ENCODE data around the gene DCTN1. TPM values are rescaled to one million over a fixed set of nuclear protein-coding genes. Genes with fewer than 3 reads are reported as not detected.

DCTN1 gene
- total RNA-seq, 1 donor from 2014 or later, result 140 TPM

DNA sequence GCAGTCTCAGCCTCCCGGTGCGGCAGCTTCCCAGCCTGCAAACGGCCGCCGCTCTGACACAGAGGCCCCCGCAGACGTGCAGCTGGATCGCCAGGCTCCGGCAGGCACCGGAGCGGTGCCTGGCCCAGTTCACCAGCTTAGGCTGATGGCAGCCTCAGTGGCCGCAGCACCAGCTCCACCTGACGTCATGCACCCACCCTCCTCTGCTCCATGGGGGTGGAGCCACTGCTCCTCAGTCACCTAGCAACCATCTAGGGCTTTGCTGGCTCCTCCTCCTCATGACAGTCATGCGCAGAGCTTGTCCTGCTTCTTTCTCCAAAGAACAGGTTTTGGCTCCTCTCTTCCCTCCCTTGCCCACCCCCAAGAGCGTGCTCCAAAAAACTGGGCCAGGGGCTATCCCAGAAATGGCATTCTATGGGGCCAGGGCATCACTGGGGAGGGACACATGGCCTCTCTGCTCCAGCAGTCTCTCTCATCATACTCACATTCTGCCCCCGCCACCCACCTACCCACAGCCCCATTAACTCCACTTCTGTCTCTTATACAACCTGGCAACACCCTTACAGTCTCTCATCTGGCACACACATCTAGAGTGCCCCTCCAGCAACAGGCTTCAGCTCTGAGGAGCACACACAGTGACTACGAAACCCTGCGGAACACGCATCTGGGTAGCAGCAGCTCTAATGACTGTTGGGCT, 5.5 kb downstream of the DCTN1 start:
- Histone ChIP-seq H3K36me3 (peaks cover 44% of the 10 kb centered on the region), H3K27me3 (no peaks in the 10 kb centered on the region), H3K4me3 (no peak overlapping the region), H3K27ac (no peak overlapping the region), H3K4me1 (peaks cover 8% of the 10 kb centered on the region), H3K9me3 (no peaks in the 10 kb centered on the region)
- intact Hi-C loops (cut with DNase I), result no loop called here
- DNase-seq, result no peak
- peak; percentile 79 for ATAC-seq
- TF ChIP-seq, protein P1, sequence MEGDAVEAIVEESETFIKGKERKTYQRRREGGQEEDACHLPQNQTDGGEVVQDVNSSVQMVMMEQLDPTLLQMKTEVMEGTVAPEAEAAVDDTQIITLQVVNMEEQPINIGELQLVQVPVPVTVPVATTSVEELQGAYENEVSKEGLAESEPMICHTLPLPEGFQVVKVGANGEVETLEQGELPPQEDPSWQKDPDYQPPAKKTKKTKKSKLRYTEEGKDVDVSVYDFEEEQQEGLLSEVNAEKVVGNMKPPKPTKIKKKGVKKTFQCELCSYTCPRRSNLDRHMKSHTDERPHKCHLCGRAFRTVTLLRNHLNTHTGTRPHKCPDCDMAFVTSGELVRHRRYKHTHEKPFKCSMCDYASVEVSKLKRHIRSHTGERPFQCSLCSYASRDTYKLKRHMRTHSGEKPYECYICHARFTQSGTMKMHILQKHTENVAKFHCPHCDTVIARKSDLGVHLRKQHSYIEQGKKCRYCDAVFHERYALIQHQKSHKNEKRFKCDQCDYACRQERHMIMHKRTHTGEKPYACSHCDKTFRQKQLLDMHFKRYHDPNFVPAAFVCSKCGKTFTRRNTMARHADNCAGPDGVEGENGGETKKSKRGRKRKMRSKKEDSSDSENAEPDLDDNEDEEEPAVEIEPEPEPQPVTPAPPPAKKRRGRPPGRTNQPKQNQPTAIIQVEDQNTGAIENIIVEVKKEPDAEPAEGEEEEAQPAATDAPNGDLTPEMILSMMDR (IDR thresholded peaks at IDR 0.05), result no peak

DNA sequence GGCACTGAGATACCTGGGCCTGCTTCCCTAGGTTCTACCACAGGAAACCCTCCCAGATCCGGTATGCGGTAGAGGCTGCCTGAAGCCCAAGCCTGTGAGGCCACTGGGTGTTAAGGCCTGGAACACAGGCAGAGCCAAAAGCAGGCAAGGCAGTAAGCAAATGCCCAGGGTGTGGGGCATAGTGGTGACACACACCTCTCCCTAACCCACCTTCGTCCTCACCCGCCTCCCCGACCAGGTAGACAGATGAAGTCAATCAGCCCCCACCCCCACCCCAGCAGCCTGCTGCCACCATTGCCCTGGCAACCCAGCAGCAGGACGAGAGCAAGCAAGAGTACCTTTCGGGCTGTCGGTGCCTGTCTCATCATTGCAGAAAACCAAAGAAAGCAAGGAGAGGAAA, 6.1 kb downstream of the DCTN1 start:
- Histone ChIP-seq H3K27ac (no peak overlapping the region), H3K9me3 (no peaks in the 10 kb centered on the region), H3K4me3 (no peak overlapping the region), H3K36me3 (peaks cover 50% of the 10 kb centered on the region), H3K27me3 (no peaks in the 10 kb centered on the region), H3K4me1 (peaks cover 1% of the 10 kb centered on the region)
- intact Hi-C loops (cut with DNase I), result no loop called here
- DNase-seq, result no peak
- TF ChIP-seq, protein P1 (IDR thresholded peaks at IDR 0.05), result no peak
- no peak for ATAC-seq

DNA sequence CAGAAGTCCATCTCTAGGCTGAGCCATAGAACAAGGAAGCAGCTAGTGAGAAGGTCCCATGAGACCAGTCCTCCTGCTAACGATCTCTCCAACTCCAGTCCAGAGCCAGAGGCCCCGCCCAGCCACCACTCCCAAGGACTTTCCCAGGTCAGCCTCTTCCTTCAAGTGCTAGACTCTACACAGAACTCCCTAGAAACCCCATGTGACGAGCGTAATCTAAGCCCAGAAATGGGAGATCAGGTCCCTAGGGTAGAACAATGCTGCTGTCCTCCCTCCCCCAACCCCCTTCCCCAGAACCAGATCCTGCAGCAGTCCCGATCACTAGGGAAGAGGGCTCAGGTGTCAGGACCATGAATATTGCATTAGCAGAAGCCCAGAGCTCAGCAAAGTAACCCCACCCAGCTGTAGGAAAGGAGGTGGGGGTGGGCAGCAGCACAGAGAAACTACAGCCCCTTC, 6.9 kb downstream of the DCTN1 start:
- H3K9me3 ChIP-seq, result no peaks in the 10 kb centered on the region
- DNase-seq, result peak; percentile 84
- no peaks in the 10 kb centered on the region for H3K4me1 ChIP-seq
- ATAC-seq, result peak; percentile 80
- TF ChIP-seq, protein P1 (IDR thresholded peaks at IDR 0.05), result no peak
- H3K36me3 ChIP-seq, result peaks cover 58% of the 10 kb centered on the region
- no peak overlapping the region for H3K27ac ChIP-seq
- H3K4me3 ChIP-seq, result no peak overlapping the region
- H3K27me3 ChIP-seq, result no peaks in the 10 kb centered on the region
- intact Hi-C loops (cut with DNase I), result no loop called here

DNA sequence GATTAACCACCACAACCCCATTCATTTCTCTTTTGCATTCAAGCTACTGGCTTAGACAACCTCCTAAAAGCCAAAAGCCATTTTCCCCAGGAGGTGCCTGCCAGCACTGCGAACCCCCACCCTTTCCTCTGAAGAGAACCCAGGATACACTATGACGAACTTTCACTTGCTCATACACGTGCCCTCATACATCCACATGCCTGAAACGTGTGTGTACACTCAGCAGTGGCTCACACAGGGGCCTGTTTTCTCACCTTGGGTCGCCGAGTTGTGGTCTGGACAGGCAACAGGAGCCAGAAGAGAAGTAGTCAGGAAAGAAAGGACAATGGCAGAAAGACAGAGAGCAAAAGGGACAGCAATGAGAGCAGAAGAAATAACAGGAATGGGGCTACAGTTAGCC, 7.4 kb downstream of the DCTN1 start:
- TF ChIP-seq, protein P1 (IDR thresholded peaks at IDR 0.05), result no peak
- Histone ChIP-seq H3K9me3 (no peaks in the 10 kb centered on the region), H3K27me3 (no peaks in the 10 kb centered on the region), H3K4me3 (no peak overlapping the region), H3K36me3 (peaks cover 60% of the 10 kb centered on the region), H3K27ac (no peak overlapping the region), H3K4me1 (no peaks in the 10 kb centered on the region)
- intact Hi-C loops (cut with DNase I), result no loop called here
- no peak for ATAC-seq
- no peak for DNase-seq

DNA sequence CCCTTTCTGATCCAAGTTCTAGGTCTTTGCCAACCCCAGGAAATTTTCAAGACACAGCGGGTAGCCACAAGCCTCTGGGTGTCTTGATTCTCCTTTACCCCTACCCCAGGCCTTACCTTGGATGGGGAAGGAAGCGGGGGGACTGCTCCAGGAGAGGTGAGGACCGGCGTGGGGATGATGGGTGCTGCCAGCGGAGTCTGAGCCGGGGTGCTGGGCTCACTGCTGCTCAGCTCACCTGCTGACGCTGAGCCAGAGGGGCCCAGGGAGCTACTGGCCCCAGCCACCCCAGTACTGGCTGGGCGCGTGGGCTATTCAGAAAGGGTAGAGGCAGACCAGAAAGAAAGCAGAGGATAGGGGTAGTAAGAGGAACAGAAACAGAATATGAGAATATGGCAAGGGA, 8.7 kb downstream of the DCTN1 start:
- ATAC-seq (no peak), DNase-seq (no peak)
- H3K9me3 ChIP-seq, result no peaks in the 10 kb centered on the region
- H3K27ac ChIP-seq, result no peak overlapping the region
- peaks cover 60% of the 10 kb centered on the region for H3K36me3 ChIP-seq
- intact Hi-C loops (cut with DNase I), result no loop called here
- TF ChIP-seq, protein P1 (IDR thresholded peaks at IDR 0.05), result no peak
- H3K27me3 ChIP-seq, result no peaks in the 10 kb centered on the region
- H3K4me3 ChIP-seq, result no peak overlapping the region
- H3K4me1 ChIP-seq, result no peaks in the 10 kb centered on the region
